HEK293 (cell line): Measurements from ENCODE around the gene INSYN2B.

Experiments used
- GLIS2 ChIP-seq: fragments of 450-650 bp; formaldehyde crosslinking; IDR thresholded peaks from 2 replicates; pipeline ENCODE4 v1.5.1; 2016; ENCODE audit warnings: missing biosample characterization, missing genetic modification characterization
- SETDB1 ChIP-seq: IDR thresholded peaks from one replicate; pipeline ENCODE4 v1.6.1; 2017; ENCODE audit warnings: mild to moderate bottlenecking, low read length, moderate library complexity, mixed read lengths; ENCODE audit not compliant: insufficient read length
- ZBTB26 ChIP-seq: fragments of 450-650 bp; formaldehyde crosslinking; optimal IDR thresholded peaks from 2 replicates; pipeline ENCODE3; 2016; ENCODE audit warnings: missing biosample characterization, mild to moderate bottlenecking, missing genetic modification characterization
- ZNF140 ChIP-seq: fragments of 450-650 bp; formaldehyde crosslinking; IDR thresholded peaks from 2 replicates; pipeline ENCODE4 v1.5.1; 2016; ENCODE audit warnings: missing biosample characterization, missing genetic modification characterization
- ZNF544 ChIP-seq: fragments of 450-650 bp; formaldehyde crosslinking; IDR thresholded peaks from 2 replicates; pipeline ENCODE4 v1.5.0; 2017; ENCODE audit warnings: missing biosample characterization, missing genetic modification characterization
- ZNF555 ChIP-seq: fragments of 450-650 bp; formaldehyde crosslinking; conservative IDR thresholded peaks from 2 replicates; pipeline ENCODE4 v1.5.1; 2017; ENCODE audit warnings: missing biosample characterization, mild to moderate bottlenecking, missing genetic modification characterization, inconsistent platforms
- TF ChIP-seq, protein P1 (sequence below): fragments of 450-650 bp; formaldehyde crosslinking; IDR thresholded peaks from 2 replicates; pipeline ENCODE4 v1.5.1; 2016; ENCODE audit warnings: missing biosample characterization, missing genetic modification characterization
- TF ChIP-seq, protein P2 (sequence below): fragments of 450-650 bp; formaldehyde crosslinking; conservative IDR thresholded peaks from 2 replicates; pipeline ENCODE4 v1.5.1; 2016; ENCODE audit warnings: low read depth, missing biosample characterization, missing genetic modification characterization

DNA sequence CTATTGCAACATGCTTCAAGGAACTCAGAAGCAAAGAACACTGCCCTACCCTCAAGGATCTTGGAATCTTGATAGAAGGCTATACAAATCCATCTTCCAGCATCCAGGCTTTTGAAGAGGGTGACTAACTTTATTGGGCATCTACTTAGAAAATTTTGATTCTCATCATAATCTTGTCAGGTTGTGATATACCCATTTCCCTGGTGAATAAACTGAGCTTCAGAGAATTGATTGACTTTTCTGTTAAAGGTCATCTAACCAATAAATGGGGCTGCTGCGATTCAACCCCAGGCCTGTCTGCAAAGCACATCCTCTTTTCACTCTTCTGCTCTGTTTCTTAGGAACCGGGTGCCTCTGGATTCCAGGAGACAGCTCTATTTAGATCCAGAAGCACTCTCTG lies 19.9 kb upstream of the INSYN2B start:
- no peak for TF ChIP-seq GLIS2 (tag by site-specific recombination)
- no peak for TF ChIP-seq ZNF140 (tag by site-specific recombination)
- TF ChIP-seq ZBTB26 (tag by site-specific recombination), result no peak
- no peak for TF ChIP-seq ZNF555 (tag by site-specific recombination)
- no peak for TF ChIP-seq SETDB1
- no peak for TF ChIP-seq ZNF544 (tag by site-specific recombination)
- TF ChIP-seq, protein P1, sequence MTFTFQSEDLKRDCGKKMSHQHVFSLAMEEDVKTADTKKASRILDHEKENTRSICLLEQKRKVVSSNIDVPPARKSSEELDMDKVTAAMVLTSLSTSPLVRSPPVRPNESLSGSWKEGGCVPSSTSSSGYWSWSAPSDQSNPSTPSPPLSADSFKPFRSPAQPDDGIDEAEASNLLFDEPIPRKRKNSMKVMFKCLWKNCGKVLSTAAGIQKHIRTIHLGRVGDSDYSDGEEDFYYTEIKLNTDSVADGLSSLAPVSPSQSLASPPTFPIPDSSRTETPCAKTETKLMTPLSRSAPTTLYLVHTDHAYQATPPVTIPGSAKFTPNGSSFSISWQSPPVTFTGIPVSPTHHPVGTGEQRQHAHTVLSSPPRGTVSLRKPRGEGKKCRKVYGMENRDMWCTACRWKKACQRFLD (tag by site-specific recombination), result no peak
- TF ChIP-seq, protein P2, sequence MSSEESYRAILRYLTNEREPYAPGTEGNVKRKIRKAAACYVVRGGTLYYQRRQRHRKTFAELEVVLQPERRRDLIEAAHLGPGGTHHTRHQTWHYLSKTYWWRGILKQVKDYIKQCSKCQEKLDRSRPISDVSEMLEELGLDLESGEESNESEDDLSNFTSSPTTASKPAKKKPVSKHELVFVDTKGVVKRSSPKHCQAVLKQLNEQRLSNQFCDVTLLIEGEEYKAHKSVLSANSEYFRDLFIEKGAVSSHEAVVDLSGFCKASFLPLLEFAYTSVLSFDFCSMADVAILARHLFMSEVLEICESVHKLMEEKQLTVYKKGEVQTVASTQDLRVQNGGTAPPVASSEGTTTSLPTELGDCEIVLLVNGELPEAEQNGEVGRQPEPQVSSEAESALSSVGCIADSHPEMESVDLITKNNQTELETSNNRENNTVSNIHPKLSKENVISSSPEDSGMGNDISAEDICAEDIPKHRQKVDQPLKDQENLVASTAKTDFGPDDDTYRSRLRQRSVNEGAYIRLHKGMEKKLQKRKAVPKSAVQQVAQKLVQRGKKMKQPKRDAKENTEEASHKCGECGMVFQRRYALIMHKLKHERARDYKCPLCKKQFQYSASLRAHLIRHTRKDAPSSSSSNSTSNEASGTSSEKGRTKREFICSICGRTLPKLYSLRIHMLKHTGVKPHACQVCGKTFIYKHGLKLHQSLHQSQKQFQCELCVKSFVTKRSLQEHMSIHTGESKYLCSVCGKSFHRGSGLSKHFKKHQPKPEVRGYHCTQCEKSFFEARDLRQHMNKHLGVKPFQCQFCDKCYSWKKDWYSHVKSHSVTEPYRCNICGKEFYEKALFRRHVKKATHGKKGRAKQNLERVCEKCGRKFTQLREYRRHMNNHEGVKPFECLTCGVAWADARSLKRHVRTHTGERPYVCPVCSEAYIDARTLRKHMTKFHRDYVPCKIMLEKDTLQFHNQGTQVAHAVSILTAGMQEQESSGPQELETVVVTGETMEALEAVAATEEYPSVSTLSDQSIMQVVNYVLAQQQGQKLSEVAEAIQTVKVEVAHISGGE (tag by site-specific recombination), result no peak
